Tracheal epithelial cell (primary cell): ENCODE data around the gene SLC18B1. TPM values are rescaled to one million over a fixed set of nuclear protein-coding genes. Genes with fewer than 3 reads are reported as not detected.

Experiments used
- total RNA-seq: library from RNA; depleted of rRNA; stranded (reverse); fragments of >200 nt; gene quantifications from 2 replicates; pipeline ENCODE4 v1.2.1, GENCODE V29; 2014

SLC18B1 gene
- total RNA-seq = 13.6 and 15.9 TPM in 2 replicates

GRCh38 chr6:132797951-132798868 is at the start of gene SLC18B1:
Gene SLC18B1, minus strand, starts transcription at chr6:132798637. Its CDS starts 181 bp downstream, at chr6:132798456.

Other genes with a start within 250 kb of the SLC18B1 start
- gene TAAR8, start 246.0 kb downstream of the SLC18B1 start, total RNA-seq = not detected in 2 replicates
- not detected in 2 replicates for gene TAAR6, start 228.3 kb downstream of the SLC18B1 start, total RNA-seq
- gene TAAR5, start 208.9 kb downstream of the SLC18B1 start, total RNA-seq = not detected in 2 replicates
- gene TAAR2, start 174.4 kb downstream of the SLC18B1 start, total RNA-seq = not detected in 2 replicates
- gene TAAR1, start 139.5 kb downstream of the SLC18B1 start, total RNA-seq = not detected in 2 replicates
- gene VNN1, start 84.6 kb downstream of the SLC18B1 start, total RNA-seq = 1.2 TPM in 1 of 2 replicates, not detected in the other
- gene VNN2, start 40.7 kb downstream of the SLC18B1 start, total RNA-seq = 0.72 TPM in 1 of 2 replicates, not detected in the other
- 1,327 and 2,037 TPM in 2 replicates for gene RPS12, start 15.9 kb upstream of the SLC18B1 start, total RNA-seq